HepG2 (cell line): ENCODE results near the gene VARS2. TPM values are rescaled to one million over a fixed set of nuclear protein-coding genes. Genes with fewer than 3 reads are reported as not detected.
A peak's percentile ranks its signal among the peaks of the same experiment; 100 is the strongest.

Experiments used
- CREM ChIP-seq, 2 experiments: sonication (generic) in 1 of 2; formaldehyde crosslinking in 1 of 2; IDR thresholded peaks; 2 replicates each; pipeline versions ENCODE4 v1.4.0 to v1.6.1; 2016 to 2020; ENCODE audit warnings: antibody characterized with exemption in 1 of 2, mild to moderate bottlenecking in 1 of 2, missing genetic modification reagents in 1 of 2
- DR1 ChIP-seq: sonication (generic); formaldehyde crosslinking; IDR thresholded peaks from 2 replicates; pipeline ENCODE4 v1.8.0; 2021; ENCODE audit warnings: mild to moderate bottlenecking, missing genetic modification reagents, inconsistent platforms
- JUN ChIP-seq: sonication (generic); formaldehyde crosslinking; IDR thresholded peaks from 2 replicates; pipeline ENCODE4 v1.4.0; 2020; ENCODE audit warnings: mild to moderate bottlenecking, missing genetic modification reagents
- ZNF160 ChIP-seq: sonication (generic); formaldehyde crosslinking; IDR thresholded peaks from 2 replicates; pipeline ENCODE4 v1.8.0; 2022; ENCODE audit warnings: mild to moderate bottlenecking, inconsistent platforms, missing genetic modification reagents
- ZNF296 ChIP-seq: sonication (generic); formaldehyde crosslinking; conservative IDR thresholded peaks from 2 replicates; pipeline ENCODE4 v1.5.0; 2020; ENCODE audit warnings: mild to moderate bottlenecking, missing genetic modification reagents
- ZNF317 ChIP-seq: sonication (generic); formaldehyde crosslinking; IDR thresholded peaks from 2 replicates; pipeline ENCODE4 v1.5.0; 2020; ENCODE audit warnings: mild to moderate bottlenecking, missing genetic modification reagents
- ZNF350 ChIP-seq: sonication (generic); formaldehyde crosslinking; IDR thresholded peaks from 2 replicates; pipeline ENCODE4 v1.4.0; 2020; ENCODE audit warnings: mild to moderate bottlenecking, low read depth, missing genetic modification reagents, borderline replicate concordance
- ZNF672 ChIP-seq: sonication (generic); formaldehyde crosslinking; IDR thresholded peaks from 2 replicates; pipeline ENCODE4 v1.8.1; 2022; ENCODE audit warnings: missing genetic modification reagents
- ZSCAN25 ChIP-seq: sonication (generic); formaldehyde crosslinking; IDR thresholded peaks from 2 replicates; pipeline ENCODE4 v1.8.0; 2022; ENCODE audit warnings: mild to moderate bottlenecking, missing genetic modification reagents
- polyA plus RNA-seq, 8 experiments: library from polyadenylated mRNA; depleted of rRNA in 3 of 8; stranded (reverse) in 7 of 8; unstranded in 1 of 8; fragments of >200 nt; fragmentation: Illumina TruSeq in 4 of 8; extraction: Trizol in 4 of 8; gene quantifications; 2 replicates each; pipeline versions ENCODE4 v1.2.1 to v1.2.3, GENCODE V29; 2011 to 2016; ENCODE audit warnings: low read depth in 4 of 8, missing spikeins in 1 of 8, mixed read lengths in 1 of 8; ENCODE audit not compliant: insufficient read depth in 1 of 8
- total RNA-seq, 5 experiments: library from RNA; depleted of rRNA; stranded (reverse); fragments of >200 nt; fragmentation: Illumina TruSeq; extraction: Trizol; gene quantifications; 2 replicates each; pipeline ENCODE4 v1.2.3, GENCODE V29; 2016; ENCODE audit warnings: low read depth in 1 of 5
- TF ChIP-seq, protein P1 (sequence below): sonication (generic); formaldehyde crosslinking; IDR thresholded peaks from 2 replicates; pipeline ENCODE4 v1.4.0; 2020; ENCODE audit warnings: mild to moderate bottlenecking, missing genetic modification reagents
- TF ChIP-seq, protein P2 (sequence below): IDR thresholded peaks from 2 replicates; pipeline ENCODE4 v1.6.1; 2016; ENCODE audit warnings: missing compliant biosample characterization, missing genetic modification reagents, borderline replicate concordance
- TF ChIP-seq, protein P3 (sequence below): sonication (generic); formaldehyde crosslinking; IDR thresholded peaks from 2 replicates; pipeline ENCODE4 v1.5.0; 2020; ENCODE audit warnings: missing genetic modification reagents
- TF ChIP-seq, protein P4 (sequence below): sonication (generic); formaldehyde crosslinking; IDR thresholded peaks from 2 replicates; pipeline ENCODE4 v1.4.0; 2020; ENCODE audit warnings: missing genetic modification reagents
- TF ChIP-seq, protein P5 (sequence below): sonication (generic); formaldehyde crosslinking; IDR thresholded peaks from 2 replicates; pipeline ENCODE4 v1.8.1; 2023; ENCODE audit warnings: mild to moderate bottlenecking, missing genetic modification reagents
- TF ChIP-seq, protein P6 (sequence below): sonication (generic); formaldehyde crosslinking; IDR thresholded peaks from 2 replicates; pipeline ENCODE4 v1.4.0; 2020; ENCODE audit warnings: missing genetic modification reagents

Gene VARS2
- total and polyA plus RNA-seq, 2 of the 13 experiments (the other 11 are each of a cell fraction or from before 2014, with no cell fraction given): 61.8 to 71.8 TPM

DNA sequence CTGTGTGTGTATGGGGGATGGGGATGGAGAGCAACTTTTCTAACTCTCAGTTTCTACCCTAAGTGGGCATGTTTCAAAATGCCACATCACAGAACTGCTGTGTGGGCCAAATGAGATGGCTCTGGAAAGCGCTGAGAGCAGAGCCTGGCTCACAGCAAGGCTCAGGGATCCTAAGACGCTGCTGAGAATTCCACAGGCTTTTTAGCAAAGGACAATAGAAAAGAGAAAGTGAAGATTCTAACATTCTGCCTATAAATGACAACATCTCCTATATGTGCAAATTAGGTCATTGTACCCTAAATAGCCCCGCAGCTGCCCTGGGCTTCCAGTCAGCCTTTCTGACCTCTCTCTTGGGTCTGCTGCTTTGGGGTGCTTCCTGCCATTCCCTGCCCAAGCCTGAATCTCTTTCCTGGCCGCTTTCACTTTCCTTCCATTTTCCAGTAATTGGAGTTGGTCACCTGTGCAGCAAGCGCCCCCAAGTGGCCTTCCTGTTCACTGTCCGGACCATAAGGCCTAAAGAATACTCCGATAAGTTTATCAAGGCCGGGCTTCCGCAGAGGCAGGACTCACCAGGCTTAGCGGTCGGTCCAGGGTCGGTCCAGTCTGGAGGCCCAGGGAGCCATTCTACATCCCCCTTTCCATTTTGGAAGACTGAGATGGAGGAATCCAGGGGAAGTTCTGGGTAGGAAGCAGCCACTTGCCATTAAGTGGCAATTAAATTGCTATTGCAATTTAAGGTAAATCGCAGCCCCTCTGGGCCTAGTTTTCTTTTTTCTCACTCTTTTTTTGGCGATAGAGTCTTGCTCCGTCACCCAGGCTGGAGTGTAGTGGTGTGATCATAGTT is 36.4 kb upstream of the VARS2 start (continued):
- TF ChIP-seq, protein P1, sequence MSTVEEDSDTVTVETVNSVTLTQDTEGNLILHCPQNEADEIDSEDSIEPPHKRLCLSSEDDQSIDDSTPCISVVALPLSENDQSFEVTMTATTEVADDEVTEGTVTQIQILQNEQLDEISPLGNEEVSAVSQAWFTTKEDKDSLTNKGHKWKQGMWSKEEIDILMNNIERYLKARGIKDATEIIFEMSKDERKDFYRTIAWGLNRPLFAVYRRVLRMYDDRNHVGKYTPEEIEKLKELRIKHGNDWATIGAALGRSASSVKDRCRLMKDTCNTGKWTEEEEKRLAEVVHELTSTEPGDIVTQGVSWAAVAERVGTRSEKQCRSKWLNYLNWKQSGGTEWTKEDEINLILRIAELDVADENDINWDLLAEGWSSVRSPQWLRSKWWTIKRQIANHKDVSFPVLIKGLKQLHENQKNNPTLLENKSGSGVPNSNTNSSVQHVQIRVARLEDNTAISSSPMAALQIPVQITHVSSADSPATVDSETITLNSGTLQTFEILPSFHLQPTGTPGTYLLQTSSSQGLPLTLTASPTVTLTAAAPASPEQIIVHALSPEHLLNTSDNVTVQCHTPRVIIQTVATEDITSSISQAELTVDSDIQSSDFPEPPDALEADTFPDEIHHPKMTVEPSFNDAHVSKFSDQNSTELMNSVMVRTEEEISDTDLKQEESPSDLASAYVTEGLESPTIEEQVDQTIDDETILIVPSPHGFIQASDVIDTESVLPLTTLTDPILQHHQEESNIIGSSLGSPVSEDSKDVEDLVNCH (CRISPR knock-in tag): no peak
- TF ChIP-seq CREM (IDR thresholded peaks at IDR 0.05): no peak
- TF ChIP-seq CREM (CRISPR knock-in tag; IDR thresholded peaks at IDR 0.05): no peak
- TF ChIP-seq, protein P2, sequence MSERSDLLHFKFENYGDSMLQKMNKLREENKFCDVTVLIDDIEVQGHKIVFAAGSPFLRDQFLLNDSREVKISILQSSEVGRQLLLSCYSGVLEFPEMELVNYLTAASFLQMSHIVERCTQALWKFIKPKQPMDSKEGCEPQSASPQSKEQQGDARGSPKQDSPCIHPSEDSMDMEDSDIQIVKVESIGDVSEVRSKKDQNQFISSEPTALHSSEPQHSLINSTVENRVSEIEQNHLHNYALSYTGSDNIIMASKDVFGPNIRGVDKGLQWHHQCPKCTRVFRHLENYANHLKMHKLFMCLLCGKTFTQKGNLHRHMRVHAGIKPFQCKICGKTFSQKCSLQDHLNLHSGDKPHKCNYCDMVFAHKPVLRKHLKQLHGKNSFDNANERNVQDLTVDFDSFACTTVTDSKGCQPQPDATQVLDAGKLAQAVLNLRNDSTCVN (CRISPR knock-in tag): no peak
- no peak for TF ChIP-seq ZNF160 (CRISPR knock-in tag)
- TF ChIP-seq ZNF296: no peak
- TF ChIP-seq, protein P3, sequence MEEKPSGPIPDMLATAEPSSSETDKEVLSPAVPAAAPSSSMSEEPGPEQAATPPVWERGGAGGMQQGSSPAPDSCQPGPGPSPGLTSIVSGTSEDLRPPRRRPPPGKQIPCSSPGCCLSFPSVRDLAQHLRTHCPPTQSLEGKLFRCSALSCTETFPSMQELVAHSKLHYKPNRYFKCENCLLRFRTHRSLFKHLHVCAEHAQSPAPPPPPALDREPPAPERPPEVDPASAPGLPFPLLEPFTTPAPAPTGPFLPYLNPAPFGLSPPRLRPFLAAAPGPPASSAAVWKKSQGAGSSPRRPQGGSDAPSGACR (CRISPR knock-in tag): no peak
- TF ChIP-seq, protein P4, sequence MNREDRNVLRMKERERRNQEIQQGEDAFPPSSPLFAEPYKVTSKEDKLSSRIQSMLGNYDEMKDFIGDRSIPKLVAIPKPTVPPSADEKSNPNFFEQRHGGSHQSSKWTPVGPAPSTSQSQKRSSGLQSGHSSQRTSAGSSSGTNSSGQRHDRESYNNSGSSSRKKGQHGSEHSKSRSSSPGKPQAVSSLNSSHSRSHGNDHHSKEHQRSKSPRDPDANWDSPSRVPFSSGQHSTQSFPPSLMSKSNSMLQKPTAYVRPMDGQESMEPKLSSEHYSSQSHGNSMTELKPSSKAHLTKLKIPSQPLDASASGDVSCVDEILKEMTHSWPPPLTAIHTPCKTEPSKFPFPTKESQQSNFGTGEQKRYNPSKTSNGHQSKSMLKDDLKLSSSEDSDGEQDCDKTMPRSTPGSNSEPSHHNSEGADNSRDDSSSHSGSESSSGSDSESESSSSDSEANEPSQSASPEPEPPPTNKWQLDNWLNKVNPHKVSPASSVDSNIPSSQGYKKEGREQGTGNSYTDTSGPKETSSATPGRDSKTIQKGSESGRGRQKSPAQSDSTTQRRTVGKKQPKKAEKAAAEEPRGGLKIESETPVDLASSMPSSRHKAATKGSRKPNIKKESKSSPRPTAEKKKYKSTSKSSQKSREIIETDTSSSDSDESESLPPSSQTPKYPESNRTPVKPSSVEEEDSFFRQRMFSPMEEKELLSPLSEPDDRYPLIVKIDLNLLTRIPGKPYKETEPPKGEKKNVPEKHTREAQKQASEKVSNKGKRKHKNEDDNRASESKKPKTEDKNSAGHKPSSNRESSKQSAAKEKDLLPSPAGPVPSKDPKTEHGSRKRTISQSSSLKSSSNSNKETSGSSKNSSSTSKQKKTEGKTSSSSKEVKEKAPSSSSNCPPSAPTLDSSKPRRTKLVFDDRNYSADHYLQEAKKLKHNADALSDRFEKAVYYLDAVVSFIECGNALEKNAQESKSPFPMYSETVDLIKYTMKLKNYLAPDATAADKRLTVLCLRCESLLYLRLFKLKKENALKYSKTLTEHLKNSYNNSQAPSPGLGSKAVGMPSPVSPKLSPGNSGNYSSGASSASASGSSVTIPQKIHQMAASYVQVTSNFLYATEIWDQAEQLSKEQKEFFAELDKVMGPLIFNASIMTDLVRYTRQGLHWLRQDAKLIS: no peak
- 0 out of 2 replicates have a peak, but pooled peaks have one; percentile 21 for TF ChIP-seq ZSCAN25 (CRISPR knock-in tag)
- TF ChIP-seq, protein P5, sequence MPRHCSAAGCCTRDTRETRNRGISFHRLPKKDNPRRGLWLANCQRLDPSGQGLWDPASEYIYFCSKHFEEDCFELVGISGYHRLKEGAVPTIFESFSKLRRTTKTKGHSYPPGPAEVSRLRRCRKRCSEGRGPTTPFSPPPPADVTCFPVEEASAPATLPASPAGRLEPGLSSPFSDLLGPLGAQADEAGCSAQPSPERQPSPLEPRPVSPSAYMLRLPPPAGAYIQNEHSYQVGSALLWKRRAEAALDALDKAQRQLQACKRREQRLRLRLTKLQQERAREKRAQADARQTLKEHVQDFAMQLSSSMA (CRISPR knock-in tag): no peak
- no peak for TF ChIP-seq ZNF672
- TF ChIP-seq DR1 (CRISPR knock-in tag): no peak
- TF ChIP-seq, protein P6, sequence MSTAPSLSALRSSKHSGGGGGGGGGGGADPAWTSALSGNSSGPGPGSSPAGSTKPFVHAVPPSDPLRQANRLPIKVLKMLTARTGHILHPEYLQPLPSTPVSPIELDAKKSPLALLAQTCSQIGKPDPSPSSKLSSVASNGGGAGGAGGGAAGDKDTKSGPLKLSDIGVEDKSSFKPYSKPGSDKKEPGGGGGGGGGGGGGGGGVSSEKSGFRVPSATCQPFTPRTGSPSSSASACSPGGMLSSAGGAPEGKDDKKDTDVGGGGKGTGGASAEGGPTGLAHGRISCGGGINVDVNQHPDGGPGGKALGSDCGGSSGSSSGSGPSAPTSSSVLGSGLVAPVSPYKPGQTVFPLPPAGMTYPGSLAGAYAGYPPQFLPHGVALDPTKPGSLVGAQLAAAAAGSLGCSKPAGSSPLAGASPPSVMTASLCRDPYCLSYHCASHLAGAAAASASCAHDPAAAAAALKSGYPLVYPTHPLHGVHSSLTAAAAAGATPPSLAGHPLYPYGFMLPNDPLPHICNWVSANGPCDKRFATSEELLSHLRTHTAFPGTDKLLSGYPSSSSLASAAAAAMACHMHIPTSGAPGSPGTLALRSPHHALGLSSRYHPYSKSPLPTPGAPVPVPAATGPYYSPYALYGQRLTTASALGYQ (CRISPR knock-in tag): peak; percentile 12; the same call in 1 of the 2 replicates
- TF ChIP-seq ZNF350 (CRISPR knock-in tag): peak; percentile 47; the same call in 1 of the 2 replicates
- TF ChIP-seq ZNF317: 0 out of 2 replicates have a peak, but pooled peaks have one; percentile 39
- TF ChIP-seq JUN (CRISPR knock-in tag): no peak
